Activated T-cell treated with anti-CD3 and anti-CD28 coated beads for 4 hours (primary cell): ENCODE measurements around the gene HDAC2.
"Not testable (repeated sequence)": the region's sequence is repeated elsewhere in the genome, so short reads cannot be mapped to it uniquely, and the experiment has no call there.

Experiments
- DNase-seq: peaks from one replicate; pipeline ENCODE4 v3.0.0-alpha.2; 2020

The HDAC2 gene

GRCh38 chr6:113970805-113971676 is at the start of gene HDAC2:
Gene HDAC2 (minus strand): TSS chr6:113971148. CDS start chr6:113970908, 240 bp downstream.
- DNase-seq, result peak; percentile 87

DNA sequence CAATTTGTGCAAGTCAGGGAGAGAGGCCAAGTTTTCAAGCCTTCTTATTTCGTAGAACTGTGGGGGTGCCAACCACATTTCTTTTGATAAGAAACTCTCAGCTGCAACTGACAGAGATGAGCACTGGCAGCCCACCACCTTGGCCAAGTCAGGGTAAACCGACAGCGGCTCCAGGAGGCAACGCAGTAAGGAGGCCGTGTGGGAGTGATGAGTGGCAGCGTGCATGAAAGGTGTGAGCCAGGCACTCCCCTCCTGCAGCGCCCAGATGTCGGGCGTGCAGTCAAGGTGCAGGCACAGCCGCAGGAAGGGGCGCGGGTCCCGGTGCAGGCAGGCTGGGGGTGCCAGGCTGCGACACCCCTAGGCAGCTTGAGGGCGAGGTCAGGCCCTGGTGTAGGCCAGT is 49.2 kb upstream of the HDAC2 start:
- DNase-seq, result no peak

DNA sequence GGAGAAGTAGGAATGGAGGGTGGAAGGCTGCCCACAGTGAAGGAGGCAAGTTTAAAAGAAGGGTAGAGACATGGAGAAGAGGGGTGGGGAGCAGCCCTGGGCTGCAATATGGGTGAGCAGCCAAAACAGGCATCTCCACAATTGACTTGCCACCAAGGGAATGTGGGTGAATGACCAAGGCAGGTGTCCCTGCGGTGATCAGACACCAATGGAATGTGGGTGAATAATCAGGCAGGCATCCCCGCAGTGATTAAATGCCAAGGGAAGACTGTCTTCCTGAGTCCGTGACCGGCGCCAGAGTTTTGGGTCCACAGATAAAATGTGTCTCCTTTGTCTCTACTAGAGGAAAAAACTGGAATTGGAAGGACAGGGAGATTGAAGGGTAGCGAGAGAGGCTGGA is 46.2 kb upstream of the HDAC2 start:
- DNase-seq, result not testable (repeated sequence)

DNA sequence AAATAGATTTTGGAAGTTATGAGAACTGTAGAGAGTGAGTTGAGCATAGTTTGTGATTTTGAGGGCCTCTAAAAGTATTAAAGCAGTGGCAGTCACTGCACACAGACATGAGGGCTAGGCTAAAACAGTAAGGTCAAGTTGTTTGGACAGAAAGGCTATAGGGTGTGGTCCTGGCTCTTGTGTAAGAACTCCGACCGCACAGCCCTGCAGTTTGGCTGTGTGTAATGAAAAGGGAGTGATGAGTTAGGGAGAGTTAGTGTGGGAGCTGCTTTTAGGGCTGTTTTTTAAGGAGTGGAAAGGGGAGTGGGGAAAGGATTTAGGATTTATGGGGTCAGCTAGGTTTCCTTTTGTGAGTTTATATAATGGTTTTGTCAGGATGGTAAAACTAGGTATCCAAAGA is 43.2 kb upstream of the HDAC2 start:
- not testable (repeated sequence) for DNase-seq

GRCh38 chr6:114011486-114011885 is 40.5 kb upstream of the HDAC2 start:
- DNase-seq, result not testable (repeated sequence)

GRCh38 chr6:114010540-114010939 is 39.6 kb upstream of the HDAC2 start:
- DNase-seq, result no peak

DNA sequence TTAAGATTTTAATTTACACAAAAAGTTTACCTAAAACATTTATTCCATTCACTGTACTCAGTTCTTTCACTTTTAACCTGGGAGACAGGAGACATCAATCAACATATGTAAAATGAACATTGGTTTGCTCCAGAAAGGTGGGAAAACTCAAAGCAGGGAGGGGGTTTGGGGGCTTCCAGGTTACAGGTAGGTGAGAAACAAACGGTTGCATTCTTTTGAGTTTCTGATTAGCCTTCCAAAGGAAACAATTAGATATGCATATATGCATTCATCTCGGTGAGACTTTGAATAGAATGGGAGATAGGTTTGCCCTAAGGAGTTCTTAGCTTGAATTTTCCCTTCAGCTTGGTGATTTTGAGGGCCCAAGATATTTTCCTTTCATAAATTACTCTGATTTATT is 38.2 kb upstream of the HDAC2 start:
- no peak for DNase-seq

- DNase-seq, result no peak
Measured at GRCh38 chr6:114008331-114008730, 37.4 kb upstream of the HDAC2 start.

DNA sequence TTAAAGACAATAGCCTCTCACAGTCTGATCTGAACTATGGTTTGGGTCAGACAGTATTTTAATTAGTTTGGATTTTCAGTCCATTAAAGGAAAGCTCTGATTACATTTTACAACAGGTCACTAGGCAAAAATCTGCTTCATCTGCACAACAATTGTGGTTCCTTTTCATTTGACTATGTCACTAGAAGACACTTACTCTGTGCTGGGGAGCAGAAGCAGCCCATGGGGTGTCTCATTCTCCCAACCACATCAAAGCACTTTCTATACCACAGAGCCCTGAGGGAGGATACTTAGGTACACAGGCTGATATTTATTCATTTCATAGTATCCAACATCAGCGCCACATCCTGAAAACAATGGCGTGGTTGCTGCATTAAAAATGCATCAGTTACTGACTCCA is 36.6 kb upstream of the HDAC2 start:
- DNase-seq, result no peak

DNA sequence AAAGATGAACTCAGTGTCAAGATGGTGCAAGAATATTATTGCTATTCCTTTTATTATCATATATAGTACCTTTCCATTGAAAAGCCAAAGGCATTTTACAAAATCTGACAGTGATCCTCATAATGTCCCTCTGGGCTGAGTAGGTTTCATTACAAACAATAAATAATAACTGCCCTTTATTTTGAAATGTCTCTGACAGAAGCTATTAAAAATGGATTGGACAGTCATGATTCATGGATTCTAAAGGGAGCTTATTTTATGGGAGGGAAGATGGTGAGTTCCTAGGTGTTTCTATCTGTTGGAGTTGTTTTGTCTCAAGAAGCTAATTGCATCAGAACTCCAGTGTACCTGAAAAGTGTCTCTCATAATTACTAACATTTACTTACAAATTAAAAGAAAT is 30.4 kb upstream of the HDAC2 start:
- DNase-seq, result no peak

- DNase-seq, result no peak
Measured at GRCh38 chr6:114000069-114000468, 29.1 kb upstream of the HDAC2 start.

GRCh38 chr6:113999284-113999683 is 28.3 kb upstream of the HDAC2 start:
- DNase-seq, result no peak

GRCh38 chr6:113998811-113999210 is 27.9 kb upstream of the HDAC2 start:
- DNase-seq, result no peak

GRCh38 chr6:113997116-113997515 is 26.2 kb upstream of the HDAC2 start:
- no peak for DNase-seq

DNA sequence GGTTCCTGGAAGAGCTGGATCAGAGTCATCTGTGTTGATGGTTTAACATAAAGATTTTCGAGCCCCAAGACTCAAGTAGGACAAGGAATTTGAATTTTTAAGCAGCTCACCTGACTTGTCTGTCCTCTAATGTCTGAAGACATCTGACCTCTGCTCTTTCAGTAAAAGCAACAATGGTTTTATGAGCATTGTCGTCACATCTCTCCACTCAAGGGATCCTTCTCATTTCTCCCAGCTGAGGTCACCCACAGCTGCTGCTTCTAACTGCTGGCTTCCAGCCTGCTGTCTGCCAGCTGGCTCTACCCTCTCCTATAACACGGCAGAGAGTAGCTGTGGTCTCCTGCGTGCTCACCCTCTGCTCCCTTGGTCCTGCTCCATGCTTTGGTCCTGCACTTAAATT is 24.7 kb upstream of the HDAC2 start:
- no peak for DNase-seq

- DNase-seq, result no peak
Measured at GRCh38 chr6:113994934-113995342, 24.0 kb upstream of the HDAC2 start.

DNA sequence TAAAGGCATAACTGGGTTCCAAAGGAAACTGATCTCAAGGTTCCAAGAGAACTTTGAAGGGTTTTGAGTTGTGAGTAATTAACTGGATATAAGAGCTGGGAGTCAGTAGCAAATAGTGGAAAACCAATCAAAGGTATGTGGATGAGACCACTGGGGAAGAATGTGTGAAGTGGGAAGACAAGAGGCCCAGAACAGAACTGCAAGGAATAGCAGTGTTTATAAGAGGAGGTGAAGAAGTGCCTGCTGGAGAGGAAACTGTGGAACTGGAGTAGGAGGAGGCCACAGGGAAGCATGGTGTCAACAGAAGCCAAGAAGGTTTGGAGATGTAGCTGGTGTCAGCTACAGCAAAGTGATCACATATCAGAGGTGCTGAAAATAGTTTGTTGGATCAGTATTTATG is 18.7 kb upstream of the HDAC2 start:
- no peak for DNase-seq

GRCh38 chr6:113982675-113983074 is 11.7 kb upstream of the HDAC2 start:
- not testable (repeated sequence) for DNase-seq

GRCh38 chr6:113982055-113982550 is 11.2 kb upstream of the HDAC2 start:
- DNase-seq, result no peak

DNA sequence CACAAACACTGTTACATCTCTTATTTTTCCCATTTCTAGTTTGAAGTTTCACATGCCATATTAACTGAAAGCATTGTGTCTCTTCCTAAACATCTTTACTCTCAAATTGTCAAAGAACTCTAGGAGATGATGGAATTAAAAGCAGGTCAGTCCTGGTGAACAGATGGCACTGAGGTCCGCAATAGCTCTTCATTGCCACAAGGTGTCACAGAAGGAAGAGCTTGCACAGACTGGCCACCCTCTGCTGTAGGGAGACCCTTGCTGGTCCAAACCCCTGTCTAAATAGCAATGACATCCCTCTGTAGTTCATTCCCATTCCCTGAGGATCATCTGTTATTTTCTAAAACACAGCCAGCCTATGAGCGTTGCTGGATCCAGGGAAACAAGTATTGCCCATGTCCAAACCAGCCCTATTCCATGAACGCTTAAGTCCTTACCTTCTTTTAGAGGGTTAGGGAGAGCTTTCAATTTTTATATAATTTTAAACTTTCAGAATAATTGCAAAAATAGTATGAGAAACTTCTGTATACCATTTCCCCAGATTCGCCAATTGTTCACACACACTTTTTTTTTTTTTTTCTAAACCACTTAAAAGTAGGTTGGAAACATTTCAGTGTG is 10.1 kb upstream of the HDAC2 start:
- no peak for DNase-seq

- no peak for DNase-seq
Measured at GRCh38 chr6:113979937-113980336, 9.0 kb upstream of the HDAC2 start.

DNA sequence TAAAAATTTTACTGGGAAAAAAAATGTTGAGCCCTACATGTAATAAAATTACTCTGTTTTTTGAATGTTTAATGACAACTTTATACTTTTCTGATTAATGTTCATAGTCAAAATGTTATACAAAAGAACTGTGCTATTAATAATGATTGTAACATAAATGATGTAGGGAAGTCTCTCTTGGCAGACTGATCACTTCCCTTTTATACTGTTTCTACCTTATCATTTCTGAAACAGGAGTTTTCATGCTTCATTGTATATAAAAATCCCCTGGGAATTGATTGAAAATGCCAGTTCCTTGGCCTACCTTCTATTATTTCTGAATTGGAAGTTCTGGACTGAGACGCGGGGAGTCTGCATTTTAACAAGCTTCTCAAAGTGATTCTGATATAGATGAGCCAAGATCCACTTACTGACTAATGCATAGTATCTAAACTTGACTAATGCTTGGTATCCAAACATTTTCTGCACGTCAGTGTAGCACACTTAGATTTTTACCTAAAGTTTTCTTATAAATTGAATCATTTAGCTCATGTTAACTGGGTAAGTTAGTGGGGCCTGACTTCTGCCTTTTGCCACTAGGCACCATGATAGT is 7.2 kb upstream of the HDAC2 start:
- DNase-seq, result no peak

DNA sequence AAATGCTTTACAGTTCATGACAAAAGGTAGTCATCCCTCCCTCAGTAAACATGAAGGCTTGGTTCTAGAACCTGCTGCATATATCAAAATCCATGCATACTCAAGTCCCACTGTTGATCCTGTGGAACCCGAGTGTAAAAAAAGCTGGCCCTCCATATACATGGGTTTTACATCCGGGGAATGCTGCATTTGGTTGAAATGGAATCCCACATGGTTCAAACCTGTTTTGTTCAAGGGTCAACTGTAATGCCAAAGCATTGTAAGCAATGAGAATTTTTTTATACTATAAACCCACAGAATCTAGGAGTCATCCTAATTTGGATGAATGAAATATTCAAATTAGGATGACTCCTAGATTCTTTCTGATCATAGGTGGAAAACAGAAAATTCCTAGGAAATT is 5.9 kb upstream of the HDAC2 start:
- DNase-seq, result no peak

- DNase-seq, result no peak
Measured at GRCh38 chr6:113971741-113972140, 793 bp upstream of the HDAC2 start.
